Measurements from ENCODE around the gene SCN10A.

The SCN10A gene

GRCh38 chr3:38698061-38698460, 118.0 kb downstream of the SCN10A start:
- no peak for DNase-seq (ENCODE audit: low read depth)
- H3K4me3 ChIP-seq (ENCODE audit: low read depth, low read length): no peak overlapping the region
- TF ChIP-seq, protein P1, sequence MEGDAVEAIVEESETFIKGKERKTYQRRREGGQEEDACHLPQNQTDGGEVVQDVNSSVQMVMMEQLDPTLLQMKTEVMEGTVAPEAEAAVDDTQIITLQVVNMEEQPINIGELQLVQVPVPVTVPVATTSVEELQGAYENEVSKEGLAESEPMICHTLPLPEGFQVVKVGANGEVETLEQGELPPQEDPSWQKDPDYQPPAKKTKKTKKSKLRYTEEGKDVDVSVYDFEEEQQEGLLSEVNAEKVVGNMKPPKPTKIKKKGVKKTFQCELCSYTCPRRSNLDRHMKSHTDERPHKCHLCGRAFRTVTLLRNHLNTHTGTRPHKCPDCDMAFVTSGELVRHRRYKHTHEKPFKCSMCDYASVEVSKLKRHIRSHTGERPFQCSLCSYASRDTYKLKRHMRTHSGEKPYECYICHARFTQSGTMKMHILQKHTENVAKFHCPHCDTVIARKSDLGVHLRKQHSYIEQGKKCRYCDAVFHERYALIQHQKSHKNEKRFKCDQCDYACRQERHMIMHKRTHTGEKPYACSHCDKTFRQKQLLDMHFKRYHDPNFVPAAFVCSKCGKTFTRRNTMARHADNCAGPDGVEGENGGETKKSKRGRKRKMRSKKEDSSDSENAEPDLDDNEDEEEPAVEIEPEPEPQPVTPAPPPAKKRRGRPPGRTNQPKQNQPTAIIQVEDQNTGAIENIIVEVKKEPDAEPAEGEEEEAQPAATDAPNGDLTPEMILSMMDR (IDR thresholded peaks at IDR 0.05; ENCODE audit: insufficient read depth, low read depth, low read length, missing control alignments): no peak

- no peak for DNase-seq (ENCODE audit: low read depth)
- TF ChIP-seq, protein P1 (IDR thresholded peaks at IDR 0.05; ENCODE audit: insufficient read depth, low read depth, low read length, missing control alignments): no peak
- H3K4me3 ChIP-seq (ENCODE audit: low read depth, low read length): no peak overlapping the region
These were observed 120.0 kb downstream of the SCN10A start for GRCh38 chr3:38696034-38696433.

DNA sequence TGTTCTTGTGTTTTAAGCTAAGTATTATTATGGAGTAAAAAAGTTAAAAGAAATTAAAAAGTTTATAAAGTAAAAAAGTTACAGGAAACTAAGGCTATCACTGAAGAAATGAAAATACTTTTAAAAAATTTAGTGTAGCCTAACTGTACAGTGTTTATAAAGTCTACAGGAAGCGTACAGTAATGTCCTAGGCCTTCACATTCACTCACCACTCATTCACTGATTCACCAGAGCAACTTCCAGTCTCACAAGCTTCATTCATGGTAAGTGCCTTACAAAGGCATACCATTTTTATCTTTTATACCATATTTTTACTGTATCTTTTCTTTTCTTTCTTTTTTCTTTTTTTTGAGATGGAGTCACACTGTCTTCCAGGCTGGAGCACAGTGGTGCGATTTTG, 125.8 kb downstream of the SCN10A start:
- H3K4me3 ChIP-seq (ENCODE audit: low read depth, low read length): no peak overlapping the region
- TF ChIP-seq, protein P1 (IDR thresholded peaks at IDR 0.05; ENCODE audit: insufficient read depth, low read depth, low read length, missing control alignments): no peak
- DNase-seq (ENCODE audit: low read depth): no peak

DNA sequence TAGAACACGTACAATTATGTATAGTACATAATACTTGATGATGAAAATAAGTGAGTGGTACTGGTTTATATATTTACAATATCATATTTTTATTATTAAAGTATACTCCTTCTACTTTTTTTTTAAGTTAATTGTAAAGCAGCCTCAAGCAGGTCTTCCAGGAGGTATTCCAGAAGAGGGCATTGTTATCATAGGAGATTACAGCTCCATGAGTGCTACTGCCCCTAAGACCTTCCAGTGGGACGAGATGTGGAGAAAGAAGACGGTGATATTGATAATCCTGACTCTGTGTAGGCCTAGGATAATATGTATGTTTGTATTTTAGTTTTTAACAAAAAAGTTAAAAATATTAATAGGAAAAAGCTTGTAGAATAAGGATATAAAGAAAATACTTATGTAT, 126.2 kb downstream of the SCN10A start:
- TF ChIP-seq, protein P1 (IDR thresholded peaks at IDR 0.05; ENCODE audit: insufficient read depth, low read depth, low read length, missing control alignments): no peak
- no peak overlapping the region for H3K4me3 ChIP-seq (ENCODE audit: low read depth, low read length)
- DNase-seq (ENCODE audit: low read depth): no peak

GRCh38 chr3:38689346-38689745, 126.7 kb downstream of the SCN10A start:
- no peak overlapping the region for H3K4me3 ChIP-seq (ENCODE audit: low read depth, low read length)
- TF ChIP-seq, protein P1 (IDR thresholded peaks at IDR 0.05; ENCODE audit: insufficient read depth, low read depth, low read length, missing control alignments): no peak
- DNase-seq (ENCODE audit: low read depth): no peak

DNA sequence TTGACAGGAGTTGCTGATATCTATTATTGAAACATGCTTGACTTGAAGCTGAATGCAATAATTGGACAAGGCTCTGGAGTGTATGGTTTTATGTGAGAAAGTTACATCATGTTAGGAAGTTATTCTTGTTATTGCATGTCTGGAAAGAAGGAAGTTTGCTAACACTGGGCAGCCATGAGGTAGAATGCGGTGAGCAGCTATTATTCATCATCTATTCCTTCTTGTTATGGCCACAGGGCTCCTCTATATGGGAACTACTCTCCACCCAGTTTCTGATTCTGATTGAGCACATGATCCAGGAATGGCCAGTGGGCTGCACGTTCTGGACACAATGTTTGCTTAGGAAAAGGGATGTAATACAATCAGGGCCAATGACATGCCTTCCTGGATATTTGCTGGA, 128.7 kb downstream of the SCN10A start:
- no peak overlapping the region for H3K4me3 ChIP-seq (ENCODE audit: low read depth, low read length)
- DNase-seq (ENCODE audit: low read depth): no peak
- TF ChIP-seq, protein P1 (IDR thresholded peaks at IDR 0.05; ENCODE audit: insufficient read depth, low read depth, low read length, missing control alignments): no peak

- TF ChIP-seq, protein P1 (IDR thresholded peaks at IDR 0.05; ENCODE audit: insufficient read depth, low read depth, low read length, missing control alignments): no peak
- no peak for DNase-seq (ENCODE audit: low read depth)
- H3K4me3 ChIP-seq (ENCODE audit: low read depth, low read length): no peak overlapping the region
These were observed 131.5 kb downstream of the SCN10A start for GRCh38 chr3:38684546-38684945.
